HG02943 (cell line): ENCODE results near the gene UAP1L1.
A peak's percentile ranks its signal among the peaks of the same experiment; 100 is the strongest.
"Not testable (repeated sequence)": the region's sequence is repeated elsewhere in the genome, so short reads cannot be mapped to it uniquely, and the experiment has no call there.

Source experiments
- ATAC-seq: cut with Tn5 transposase; IDR thresholded peaks from one replicate; pipeline ENCODE4 v1.9.1; 2021; ENCODE audit warnings: mild to moderate bottlenecking, low read depth, moderate library complexity; ENCODE audit not compliant: unreplicated experiment

UAP1L1 gene

GRCh38 chr9:137055385-137056364 is 21.6 kb upstream of the UAP1L1 start:
- no peak for ATAC-seq

GRCh38 chr9:137056739-137057415 is 20.4 kb upstream of the UAP1L1 start:
- no peak for ATAC-seq

GRCh38 chr9:137057545-137057944 is 19.8 kb upstream of the UAP1L1 start:
- no peak for ATAC-seq

- no peak for ATAC-seq
Measured at GRCh38 chr9:137058521-137059234, 18.6 kb upstream of the UAP1L1 start.

- no peak for ATAC-seq
Measured at GRCh38 chr9:137062384-137062783, 14.9 kb upstream of the UAP1L1 start.

GRCh38 chr9:137062798-137063197 is 14.5 kb upstream of the UAP1L1 start:
- not testable (repeated sequence) for ATAC-seq

GRCh38 chr9:137063311-137064026 is 13.8 kb upstream of the UAP1L1 start:
- ATAC-seq, result no peak

GRCh38 chr9:137064027-137064879 is 13.1 kb upstream of the UAP1L1 start:
- ATAC-seq, result no peak

GRCh38 chr9:137064880-137065164 is 12.5 kb upstream of the UAP1L1 start:
- no peak for ATAC-seq

- no peak for ATAC-seq
Measured at GRCh38 chr9:137065336-137065967, 11.9 kb upstream of the UAP1L1 start.

GRCh38 chr9:137066096-137066861 is 11.0 kb upstream of the UAP1L1 start:
- no peak for ATAC-seq

GRCh38 chr9:137067860-137068538 is 9.3 kb upstream of the UAP1L1 start:
- ATAC-seq, result no peak

GRCh38 chr9:137068539-137069507 is 8.5 kb upstream of the UAP1L1 start:
- ATAC-seq, result no peak

- no peak for ATAC-seq
Measured at GRCh38 chr9:137069508-137070091, 7.7 kb upstream of the UAP1L1 start.

GRCh38 chr9:137070201-137070905 is 7.0 kb upstream of the UAP1L1 start, which contains the start of gene SAPCD2:
SAPCD2 (minus strand) TSS chr9:137070557; CDS start chr9:137070460, 97 bp downstream.
- ATAC-seq, result peak; percentile 58

- ATAC-seq, result peak; percentile 4
Measured at GRCh38 chr9:137070906-137071275, 6.4 kb upstream of the UAP1L1 start.
